ENCODE data around the gene TMEM107. TPM values are rescaled to one million over a fixed set of nuclear protein-coding genes. Genes with fewer than 3 reads are reported as not detected.

TMEM107 gene
- total RNA-seq = 10 to 100 TPM; 11.2 to 18.8 (median 15.5) TPM

DNA sequence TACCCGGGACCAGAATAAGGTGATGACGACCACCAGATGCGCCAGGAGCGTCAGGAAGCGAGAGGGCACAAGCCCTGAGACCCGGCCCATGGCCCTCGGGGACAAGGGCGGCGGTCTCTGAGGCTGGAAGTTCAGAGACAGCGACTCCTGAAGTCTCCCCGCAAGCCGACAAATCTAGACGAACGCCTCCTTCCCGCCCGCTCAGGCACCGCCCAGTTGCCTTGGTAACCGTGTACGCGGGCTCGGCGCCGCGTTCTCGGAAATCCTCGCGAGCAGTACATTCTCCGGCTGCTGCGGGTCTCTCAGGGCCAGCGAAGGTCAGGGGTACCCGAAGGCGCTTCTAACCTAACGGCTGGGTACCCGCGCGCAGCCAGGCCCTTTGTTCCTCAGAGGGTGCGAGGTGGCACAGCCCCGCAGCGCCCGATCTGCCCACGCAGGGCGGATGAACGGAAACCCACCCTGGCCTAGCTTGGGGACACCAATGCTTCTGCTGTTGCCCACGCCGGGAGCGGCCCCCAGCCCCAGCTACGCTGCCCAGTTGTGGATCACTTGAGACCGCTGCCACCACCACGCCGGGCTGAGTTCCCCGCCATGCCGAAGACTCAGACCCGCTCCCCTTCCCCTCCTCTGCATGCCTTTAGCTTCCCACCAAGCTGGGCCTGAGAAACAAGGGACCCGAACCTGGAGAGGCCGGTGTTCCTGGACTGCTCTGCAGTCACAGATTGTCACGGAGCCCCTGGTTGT lies at the start of gene TMEM107:
Gene TMEM107, minus strand, starts transcription at position 184 of the 744 bp plus-strand sequence. Its CDS starts 94 bp downstream, at position 90.
- Histone ChIP-seq H3K27me3 (no peaks in the 10 kb centered on the region), H3K27ac (peak within 1 kb of the TSS; percentile 11 to 90 (median 83))
- WGBS, 2 donors (ENCODE audit: low coverage in 1 of 2) = 0% methylated on average over 1 to 6 of the region's 56 CpGs

DNA sequence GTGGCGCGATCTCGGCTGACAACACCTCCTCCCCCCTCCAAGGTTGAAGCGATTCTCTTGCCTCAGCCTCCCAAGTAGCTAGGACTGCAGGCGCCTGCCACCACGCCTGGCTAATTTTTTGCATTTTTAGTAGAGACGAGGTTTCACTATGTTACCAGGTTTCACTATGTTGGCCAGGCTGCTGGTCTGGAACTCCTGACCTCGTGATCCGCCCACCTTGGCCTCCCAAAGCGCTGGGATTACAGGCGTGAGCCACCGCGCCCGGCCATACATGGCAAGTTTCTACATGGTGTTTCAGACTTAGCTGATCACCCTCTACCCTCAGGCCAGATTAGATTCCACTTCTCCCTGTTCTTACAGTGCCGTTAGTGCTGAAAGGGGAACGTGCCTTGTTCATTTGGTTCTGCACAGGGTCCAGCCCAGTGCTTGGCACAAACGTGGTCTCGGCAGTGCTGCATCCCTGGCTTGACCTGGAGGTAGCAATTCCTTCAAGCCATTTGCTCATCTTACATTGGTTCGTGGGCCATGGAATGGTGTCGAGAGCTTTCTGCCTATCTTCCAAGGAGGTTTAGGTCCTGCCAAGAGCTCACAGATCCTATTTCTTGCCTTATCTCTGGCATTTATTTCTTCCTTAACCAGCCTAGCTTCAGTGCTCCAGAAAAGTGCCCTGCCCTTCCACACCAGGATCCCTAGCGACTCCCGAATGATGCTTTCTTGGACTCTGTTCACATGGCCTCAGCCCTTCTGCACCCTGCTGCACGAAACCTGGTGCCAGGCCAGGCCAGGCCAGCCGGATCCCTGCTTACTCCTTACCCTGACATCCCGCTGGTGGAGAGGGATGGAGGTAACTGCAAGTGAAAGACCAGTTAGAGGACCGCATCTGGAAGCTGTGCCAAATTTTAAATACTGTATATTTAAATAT lies 49.0 kb upstream of the TMEM107 start:
- TF ChIP-seq, protein P1, sequence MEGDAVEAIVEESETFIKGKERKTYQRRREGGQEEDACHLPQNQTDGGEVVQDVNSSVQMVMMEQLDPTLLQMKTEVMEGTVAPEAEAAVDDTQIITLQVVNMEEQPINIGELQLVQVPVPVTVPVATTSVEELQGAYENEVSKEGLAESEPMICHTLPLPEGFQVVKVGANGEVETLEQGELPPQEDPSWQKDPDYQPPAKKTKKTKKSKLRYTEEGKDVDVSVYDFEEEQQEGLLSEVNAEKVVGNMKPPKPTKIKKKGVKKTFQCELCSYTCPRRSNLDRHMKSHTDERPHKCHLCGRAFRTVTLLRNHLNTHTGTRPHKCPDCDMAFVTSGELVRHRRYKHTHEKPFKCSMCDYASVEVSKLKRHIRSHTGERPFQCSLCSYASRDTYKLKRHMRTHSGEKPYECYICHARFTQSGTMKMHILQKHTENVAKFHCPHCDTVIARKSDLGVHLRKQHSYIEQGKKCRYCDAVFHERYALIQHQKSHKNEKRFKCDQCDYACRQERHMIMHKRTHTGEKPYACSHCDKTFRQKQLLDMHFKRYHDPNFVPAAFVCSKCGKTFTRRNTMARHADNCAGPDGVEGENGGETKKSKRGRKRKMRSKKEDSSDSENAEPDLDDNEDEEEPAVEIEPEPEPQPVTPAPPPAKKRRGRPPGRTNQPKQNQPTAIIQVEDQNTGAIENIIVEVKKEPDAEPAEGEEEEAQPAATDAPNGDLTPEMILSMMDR (IDR thresholded peaks at IDR 0.05) = no peak
- TF ChIP-seq POLR2A (IDR thresholded peaks at IDR 0.05) = no peak
- TF ChIP-seq POLR2AphosphoS5 (IDR thresholded peaks at IDR 0.05) = no peak
- TF ChIP-seq EP300 (IDR thresholded peaks at IDR 0.05) = no peak
- no peak overlapping the region for H3K4me3 ChIP-seq
- no peaks in the 10 kb centered on the region for H3K9me3 ChIP-seq
- 89 to 100% methylated on average over 2 to 14 of the region's 26 CpGs for WGBS, 2 donors (ENCODE audit: low coverage in 1 of 2)
- no peak for ATAC-seq
- H3K27ac ChIP-seq = peak overlapping the region in 3 of 4 donors; percentile 3 to 77 (median 12)
- no peaks in the 10 kb centered on the region for H3K27me3 ChIP-seq
- peaks cover 0 to 57% (median 17%) of the 10 kb centered on the region in 3 donors for H3K4me1 ChIP-seq
- H3K36me3 ChIP-seq = peaks cover 0 to 30% of the 10 kb centered on the region in 2 donors

More for the DNA sequence above, at the start of gene TMEM107:
- Histone ChIP-seq H3K4me3 (peak within 1 kb of the TSS; percentile 46 to 62), H3K4me1 (peaks cover 0 to 44% (median 15%) of the 10 kb centered on the region in 3 donors), H3K9me3 (no peaks in the 10 kb centered on the region), H3K36me3 (no peaks in the 10 kb centered on the region)
- ATAC-seq = peak; percentile 76
- TF ChIP-seq, protein P1 (IDR thresholded peaks at IDR 0.05) = no peak
- TF ChIP-seq POLR2AphosphoS5 (IDR thresholded peaks at IDR 0.05) (peak; percentile 32), EP300 (IDR thresholded peaks at IDR 0.05) (no peak), POLR2A (IDR thresholded peaks at IDR 0.05) (peak; percentile 11 to 25)

DNA sequence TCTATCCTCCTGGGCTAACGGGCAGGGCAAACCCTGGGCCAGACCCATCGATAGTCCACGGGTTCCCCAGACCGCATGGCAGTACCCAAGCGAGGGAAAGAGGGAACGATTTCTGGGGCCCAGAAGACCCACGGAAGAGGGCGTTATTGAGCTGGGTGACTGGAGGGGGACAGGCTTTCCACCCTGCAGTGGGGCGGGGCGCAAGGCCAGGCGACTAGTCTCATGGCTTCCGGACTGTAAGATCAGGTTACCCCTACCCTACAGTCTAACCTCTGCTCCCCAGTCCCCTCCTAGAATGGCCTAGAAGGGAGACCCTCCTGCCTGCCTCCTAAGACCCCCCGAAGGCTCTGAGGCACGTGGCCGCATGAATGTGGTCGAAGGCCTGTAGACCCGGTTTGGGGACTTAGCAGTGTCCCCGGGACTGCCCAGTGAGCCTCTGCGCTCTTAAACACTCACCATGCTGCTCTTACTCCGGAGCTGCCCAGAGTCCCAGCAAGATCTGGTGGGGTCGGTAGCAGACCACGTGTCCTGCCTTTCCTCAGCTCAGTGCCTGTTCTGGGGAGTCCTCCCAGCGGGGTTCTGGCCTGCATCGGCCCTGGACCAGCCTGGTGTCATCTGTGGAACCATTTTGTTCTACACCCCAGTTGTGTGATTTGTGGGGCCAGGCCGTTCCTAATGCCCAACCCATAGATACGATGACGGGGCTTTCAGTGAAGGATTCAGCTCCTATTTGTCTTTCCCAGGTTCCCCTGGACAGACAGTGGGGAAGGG lies 47.4 kb upstream of the TMEM107 start:
- Histone ChIP-seq H3K4me1 (peaks cover 0 to 60% (median 18%) of the 10 kb centered on the region in 3 donors), H3K27me3 (no peaks in the 10 kb centered on the region), H3K9me3 (no peaks in the 10 kb centered on the region), H3K4me3 (peak overlapping the region; percentile 48 to 73), H3K36me3 (peaks cover 0 to 14% of the 10 kb centered on the region in 2 donors), H3K27ac (peak overlapping the region; percentile 95 to 98 (median 98))
- no peak for ATAC-seq
- TF ChIP-seq, protein P1 (IDR thresholded peaks at IDR 0.05) = peak in 2 of 4 experiments; percentile 9 to 40
- TF ChIP-seq EP300 (IDR thresholded peaks at IDR 0.05) (no peak), POLR2AphosphoS5 (IDR thresholded peaks at IDR 0.05) (no peak)
- 0% methylated on average over 1 of the region's 27 CpGs; no CpG with 5 or more reads in 1 of the 2 donors for WGBS, 2 donors (ENCODE audit: low coverage in 1 of 2)

DNA sequence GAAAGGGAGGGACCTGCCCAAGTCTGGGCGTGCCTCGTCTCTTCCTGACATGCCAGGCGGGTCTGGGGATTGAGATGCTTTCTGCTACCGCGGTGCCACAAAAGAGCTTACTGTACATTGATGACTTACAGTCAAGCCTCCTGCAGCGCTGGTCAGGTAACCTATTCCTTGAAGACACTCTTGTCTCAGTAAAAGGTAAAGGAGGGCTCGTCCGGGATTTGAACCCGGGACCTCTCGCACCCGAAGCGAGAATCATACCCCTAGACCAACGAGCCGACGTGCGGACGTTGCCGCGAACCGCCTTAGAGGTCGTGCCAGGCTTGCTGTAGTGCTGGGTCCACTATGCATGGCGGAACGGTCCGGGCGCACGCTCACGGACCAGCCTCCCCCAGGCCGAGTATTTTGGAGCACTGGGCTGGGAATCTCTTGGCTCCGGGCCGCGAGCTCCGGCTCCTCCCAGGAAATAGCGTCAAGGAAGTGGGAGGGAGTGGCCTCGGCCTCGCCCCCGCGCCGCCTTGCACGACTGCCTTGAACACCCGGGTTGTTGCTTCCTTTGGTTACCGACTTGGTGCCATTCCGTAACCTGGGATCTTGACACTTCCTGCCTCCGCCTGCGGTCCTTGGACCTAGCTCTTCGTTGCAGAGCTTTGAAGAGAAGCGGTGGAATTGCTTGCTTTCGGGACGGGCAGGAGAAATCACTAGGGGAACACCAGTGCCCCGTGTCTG lies 46.6 kb upstream of the TMEM107 start:
- Histone ChIP-seq H3K27ac (peak overlapping the region; percentile 95 to 98 (median 98)), H3K36me3 (peaks cover 0 to 7% of the 10 kb centered on the region in 2 donors), H3K27me3 (no peaks in the 10 kb centered on the region), H3K9me3 (no peaks in the 10 kb centered on the region), H3K4me3 (peak overlapping the region; percentile 48 to 73), H3K4me1 (peaks cover 0 to 60% (median 18%) of the 10 kb centered on the region in 3 donors)
- 0% methylated on average over 2 of the region's 49 CpGs; no CpG with 5 or more reads in 1 of the 2 donors for WGBS, 2 donors (ENCODE audit: low coverage in 1 of 2)
- TF ChIP-seq EP300 (IDR thresholded peaks at IDR 0.05) (no peak), POLR2AphosphoS5 (IDR thresholded peaks at IDR 0.05) (peak; percentile 76), POLR2A (IDR thresholded peaks at IDR 0.05) (peak; percentile 44 to 59)
- TF ChIP-seq, protein P1 (IDR thresholded peaks at IDR 0.05) = no peak
- peak; percentile 80 for ATAC-seq
